ENCODE measurements around the gene HSP90AB1.

HSP90AB1 gene

GRCh38 chr6:44292661-44293365 lies 45.9 kb downstream of the HSP90AB1 start:
- ATAC-seq (no peak), DNase-seq (ENCODE audit: low spot score in 2 of 2) (no peak)
- H3K9me3 Mint-ChIP-seq: no peaks in the 10 kb centered on the region
- peaks cover 10% of the 10 kb centered on the region for H3K4me1 Mint-ChIP-seq
- no peak overlapping the region for H3K27ac Mint-ChIP-seq
- H3K4me3 Mint-ChIP-seq: no peak overlapping the region
- peaks cover 5% of the 10 kb centered on the region for H3K36me3 Mint-ChIP-seq

DNA sequence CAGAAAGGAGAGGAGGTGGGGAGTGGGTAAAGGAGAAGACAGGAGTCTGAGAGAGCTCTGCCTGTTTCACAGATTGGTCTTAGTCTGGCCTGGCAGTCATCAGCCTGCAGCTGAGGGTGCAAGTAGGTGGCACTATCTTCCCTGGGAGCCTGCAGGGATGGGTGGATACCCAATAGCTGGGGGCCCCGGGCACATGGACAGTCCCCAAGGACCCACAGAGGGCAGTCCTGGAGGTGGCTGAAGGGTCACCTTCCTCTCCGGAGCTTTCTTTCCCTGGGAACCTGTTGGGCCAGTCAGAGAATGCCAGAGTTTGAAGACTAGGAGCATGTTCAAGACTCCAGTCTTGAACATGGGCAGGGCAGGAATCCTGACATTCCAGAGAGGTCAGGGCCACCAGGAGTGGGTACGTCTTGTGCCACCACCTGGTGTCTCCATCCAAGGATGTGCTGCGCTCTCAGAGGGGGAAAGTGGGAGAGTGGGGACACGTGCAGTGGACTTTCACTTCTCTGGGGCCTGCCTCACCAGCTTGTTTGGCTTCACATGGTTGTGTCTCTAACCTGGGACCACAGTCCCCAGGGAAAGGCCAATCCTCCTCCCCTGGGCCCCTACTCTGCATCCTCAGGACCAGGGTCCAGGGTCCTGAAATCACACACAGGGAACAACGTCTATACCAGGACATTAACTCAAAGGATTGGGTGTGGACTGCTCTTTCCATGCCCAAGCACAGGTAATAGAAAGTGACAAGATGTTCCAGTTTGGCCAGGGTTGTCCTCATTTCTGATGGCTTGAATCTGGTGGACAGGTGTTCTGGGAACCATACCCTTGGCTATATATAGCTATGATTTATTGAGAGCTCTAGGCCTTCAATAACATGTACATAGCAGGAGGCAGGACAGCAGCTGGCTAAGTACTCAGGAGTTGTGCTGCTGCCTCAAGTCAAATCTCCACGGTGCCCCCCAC lies 48.2 kb downstream of the HSP90AB1 start:
- Mint-ChIP-seq H3K4me1 (peaks cover 15% of the 10 kb centered on the region), H3K36me3 (peaks cover 8% of the 10 kb centered on the region), H3K9me3 (no peaks in the 10 kb centered on the region), H3K4me3 (no peak overlapping the region), H3K27ac (no peak overlapping the region)
- no peak for ATAC-seq
- DNase-seq (ENCODE audit: low spot score in 2 of 2): no peak

GRCh38 chr6:44297063-44298038 lies 50.5 kb downstream of the HSP90AB1 start:
- peak; percentile 81 for ATAC-seq

GRCh38 chr6:44298055-44298803 lies 51.3 kb downstream of the HSP90AB1 start:
- peaks cover 15% of the 10 kb centered on the region for H3K4me1 Mint-ChIP-seq
- ATAC-seq: no peak

More at GRCh38 chr6:44297063-44298038, 50.5 kb downstream of the HSP90AB1 start:
- Mint-ChIP-seq H3K9me3 (no peaks in the 10 kb centered on the region), H3K4me3 (peak overlapping the region; percentile 50), H3K4me1 (peaks cover 15% of the 10 kb centered on the region), H3K36me3 (peaks cover 26% of the 10 kb centered on the region), H3K27ac (no peak overlapping the region)
- peak in 1 of 2 donors; percentile 28 for DNase-seq (ENCODE audit: low spot score in 2 of 2)

GRCh38 chr6:44298864-44299263 lies 52.0 kb downstream of the HSP90AB1 start:
- peaks cover 15% of the 10 kb centered on the region for H3K4me1 Mint-ChIP-seq
- ATAC-seq: no peak
- no peak overlapping the region for H3K4me3 Mint-ChIP-seq
- no peaks in the 10 kb centered on the region for H3K9me3 Mint-ChIP-seq
- peaks cover 34% of the 10 kb centered on the region for H3K36me3 Mint-ChIP-seq
- DNase-seq (ENCODE audit: low spot score in 2 of 2): no peak
- no peak overlapping the region for H3K27ac Mint-ChIP-seq

More at GRCh38 chr6:44298055-44298803, 51.3 kb downstream of the HSP90AB1 start:
- DNase-seq (ENCODE audit: low spot score in 2 of 2): no peak
- Mint-ChIP-seq H3K4me3 (peak overlapping the region; percentile 50), H3K9me3 (no peaks in the 10 kb centered on the region), H3K27ac (no peak overlapping the region), H3K36me3 (peaks cover 28% of the 10 kb centered on the region)

- Mint-ChIP-seq H3K9me3 (no peaks in the 10 kb centered on the region), H3K27ac (peak overlapping the region; percentile 54)
Observed at GRCh38 chr6:44300292-44300823, 53.5 kb downstream of the HSP90AB1 start.

GRCh38 chr6:44301106-44301505 lies 54.2 kb downstream of the HSP90AB1 start:
- DNase-seq (ENCODE audit: low spot score in 2 of 2): no peak
- H3K4me3 Mint-ChIP-seq: no peak overlapping the region
- no peaks in the 10 kb centered on the region for H3K9me3 Mint-ChIP-seq
- no peak overlapping the region for H3K27ac Mint-ChIP-seq
- H3K36me3 Mint-ChIP-seq: peaks cover 54% of the 10 kb centered on the region
- H3K4me1 Mint-ChIP-seq: peaks cover 23% of the 10 kb centered on the region
- no peak for ATAC-seq

More at GRCh38 chr6:44300292-44300823, 53.5 kb downstream of the HSP90AB1 start:
- Mint-ChIP-seq H3K36me3 (peaks cover 46% of the 10 kb centered on the region), H3K4me3 (no peak overlapping the region), H3K4me1 (peaks cover 17% of the 10 kb centered on the region)
- ATAC-seq (no peak), DNase-seq (ENCODE audit: low spot score in 2 of 2) (no peak)

DNA sequence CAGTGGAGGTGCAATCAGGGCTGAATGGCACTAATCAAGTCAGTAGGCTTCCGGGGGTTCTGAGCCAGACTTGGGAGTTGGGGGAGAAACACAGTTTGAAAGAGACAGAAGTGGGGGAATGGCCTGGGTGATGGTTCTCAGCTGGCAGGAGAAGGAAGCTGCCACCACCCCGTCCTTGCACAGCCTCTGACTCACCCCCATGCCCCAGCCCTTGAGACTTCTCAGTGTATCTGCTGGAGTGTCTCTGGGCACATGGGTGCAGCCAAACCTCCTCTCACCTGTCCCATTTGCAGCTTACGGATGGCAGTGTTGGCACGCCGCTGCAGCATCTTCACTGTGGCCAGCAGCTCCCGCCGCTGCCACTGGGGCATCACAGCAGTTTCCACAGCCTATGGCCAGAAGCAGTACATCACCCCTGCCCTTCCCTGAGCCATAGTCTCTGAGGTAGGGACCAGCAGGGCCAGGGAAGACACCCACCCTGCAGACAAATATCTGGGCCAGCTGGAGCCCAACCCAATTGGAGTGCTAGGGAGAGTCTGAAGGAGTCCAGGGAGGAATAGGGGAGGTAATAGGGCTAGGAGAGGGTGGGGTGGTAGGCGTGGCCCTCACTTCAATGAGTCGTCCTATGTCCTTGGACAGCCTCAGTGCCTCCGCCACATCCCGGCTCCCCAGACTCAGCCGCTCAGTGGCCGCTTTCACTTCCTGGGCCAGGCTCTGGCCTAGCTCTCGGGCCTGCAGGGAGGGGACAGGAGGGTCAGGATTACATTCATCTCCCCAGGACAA lies 55.1 kb downstream of the HSP90AB1 start:
- no peaks in the 10 kb centered on the region for H3K9me3 Mint-ChIP-seq
- H3K4me1 Mint-ChIP-seq: peaks cover 17% of the 10 kb centered on the region
- H3K4me3 Mint-ChIP-seq: no peak overlapping the region
- DNase-seq (ENCODE audit: low spot score in 2 of 2) (no peak), ATAC-seq (no peak)
- H3K27ac Mint-ChIP-seq: no peak overlapping the region
- H3K36me3 Mint-ChIP-seq: peaks cover 56% of the 10 kb centered on the region

GRCh38 chr6:44302856-44303255 lies 56.0 kb downstream of the HSP90AB1 start:
- H3K4me1 Mint-ChIP-seq: peaks cover 13% of the 10 kb centered on the region
- no peak overlapping the region for H3K27ac Mint-ChIP-seq
- H3K36me3 Mint-ChIP-seq: peaks cover 59% of the 10 kb centered on the region
- no peaks in the 10 kb centered on the region for H3K9me3 Mint-ChIP-seq
- no peak overlapping the region for H3K4me3 Mint-ChIP-seq
- no peak for ATAC-seq
- no peak for DNase-seq (ENCODE audit: low spot score in 2 of 2)
